H9 (cell line): ENCODE measurements around the gene DCLK2. TPM values are rescaled to one million over a fixed set of nuclear protein-coding genes. Genes with fewer than 3 reads are reported as not detected.

Experiments
- DNase-seq: peaks from one replicate; pipeline ENCODE4 v3.0.0-alpha.2; 2017
- H2AFZ ChIP-seq: one replicate; pipeline ENCODE4 v1.6.1; 2013; ENCODE audit warnings: mild to moderate bottlenecking, low read length, control low read depth, moderate library complexity
- H2AK5ac ChIP-seq: 2 replicates; pipeline ENCODE4 v1.6.1; 2013; ENCODE audit warnings: low read length, control low read depth, mixed read lengths; ENCODE audit not compliant: insufficient read length
- H2BK120ac ChIP-seq: one replicate; pipeline ENCODE4 v1.6.1; 2013; ENCODE audit warnings: low read depth, mild to moderate bottlenecking, low read length, control low read depth, inconsistent platforms; ENCODE audit not compliant: poor library complexity, severe bottlenecking
- H2BK12ac ChIP-seq: 2 replicates; pipeline ENCODE4 v1.6.1; 2013; ENCODE audit warnings: low read length, control low read depth, mixed read lengths, low read depth; ENCODE audit not compliant: insufficient read length
- H2BK15ac ChIP-seq: 2 replicates; pipeline ENCODE4 v1.6.1; 2013; ENCODE audit warnings: low read depth, low read length, control low read depth
- H2BK20ac ChIP-seq: one replicate; pipeline ENCODE4 v1.6.1; 2013; ENCODE audit warnings: low read depth, mild to moderate bottlenecking, low read length, control low read depth, inconsistent platforms; ENCODE audit not compliant: poor library complexity, severe bottlenecking
- H2BK5ac ChIP-seq: 2 replicates; pipeline ENCODE4 v1.6.1; 2013; ENCODE audit warnings: low read length, control low read depth, mixed read lengths; ENCODE audit not compliant: insufficient read length
- H3K14ac ChIP-seq: 2 replicates; pipeline ENCODE4 v1.6.1; 2013; ENCODE audit warnings: low read length, control low read depth; ENCODE audit not compliant: insufficient read depth
- H3K18ac ChIP-seq: 2 replicates; pipeline ENCODE4 v1.6.1; 2013; ENCODE audit warnings: low read depth, mild to moderate bottlenecking, mixed read lengths, low read length, control low read depth; ENCODE audit not compliant: insufficient read length
- H3K23ac ChIP-seq: 2 replicates; pipeline ENCODE4 v1.6.1; 2013; ENCODE audit warnings: low read length, control low read depth, mixed read lengths, low read depth; ENCODE audit not compliant: insufficient read length
- H3K23me2 ChIP-seq: 2 replicates; pipeline ENCODE4 v1.6.1; 2013; ENCODE audit warnings: low read depth, mild to moderate bottlenecking, mixed read lengths, low read length, control low read depth; ENCODE audit not compliant: insufficient read length, poor library complexity, severe bottlenecking
- H3K27ac ChIP-seq: 2 replicates; pipeline ENCODE4 v1.5.1; 2013; ENCODE audit warnings: low read length, control low read depth, mixed read lengths, low read depth; ENCODE audit not compliant: insufficient read length
- H3K27me3 ChIP-seq: 2 replicates; pipeline ENCODE4 v1.6.1; 2013; ENCODE audit warnings: low read length, control low read depth, inconsistent platforms; ENCODE audit not compliant: insufficient read depth
- H3K4ac ChIP-seq: 2 replicates; pipeline ENCODE4 v1.6.1; 2013; ENCODE audit warnings: low read depth, mild to moderate bottlenecking, control low read depth, inconsistent platforms, low read length, moderate library complexity
- H3K4me1 ChIP-seq: 2 replicates; pipeline ENCODE4 v1.6.1; 2013; ENCODE audit warnings: low read length, control low read depth, inconsistent platforms; ENCODE audit not compliant: insufficient read depth
- H3K4me2 ChIP-seq: 2 replicates; pipeline ENCODE4 v1.6.1; 2013; ENCODE audit warnings: low read length, control low read depth, mixed read lengths; ENCODE audit not compliant: insufficient read length, insufficient read depth
- H3K56ac ChIP-seq: 2 replicates; pipeline ENCODE4 v1.6.1; 2013; ENCODE audit warnings: low read depth, mild to moderate bottlenecking, mixed read lengths, low read length, control low read depth; ENCODE audit not compliant: insufficient read length
- H3K79me1 ChIP-seq: 2 replicates; pipeline ENCODE4 v1.6.1; 2013; ENCODE audit warnings: low read depth, mild to moderate bottlenecking, moderate library complexity, low read length, control low read depth, inconsistent platforms; ENCODE audit not compliant: insufficient read depth, poor library complexity, severe bottlenecking
- H3K79me2 ChIP-seq: 2 replicates; pipeline ENCODE4 v1.6.1; 2013; ENCODE audit warnings: low read length, control low read depth, inconsistent platforms; ENCODE audit not compliant: insufficient read depth
- H3K9ac ChIP-seq: 2 replicates; pipeline ENCODE4 v1.6.1; 2013; ENCODE audit warnings: low read length, control low read depth, mixed read lengths; ENCODE audit not compliant: insufficient read length; ENCODE audit errors: extremely low read depth
- H3K9me3 ChIP-seq: one replicate; pipeline ENCODE4 v1.6.1; 2013; ENCODE audit warnings: low read depth, low read length, inconsistent platforms; ENCODE audit not compliant: control insufficient read depth
- H3T11ph ChIP-seq: one replicate; pipeline ENCODE4 v1.6.1; 2013; ENCODE audit warnings: mild to moderate bottlenecking, low read length, control low read depth, inconsistent platforms
- H4K20me1 ChIP-seq: one replicate; pipeline ENCODE4 v1.6.1; 2013; ENCODE audit not compliant: control insufficient read depth, insufficient read length, insufficient read depth
- H4K5ac ChIP-seq: 2 replicates; pipeline ENCODE4 v1.6.1; 2013; ENCODE audit warnings: low read depth, mild to moderate bottlenecking, mixed read lengths, low read length, control low read depth; ENCODE audit not compliant: insufficient read length
- H4K8ac ChIP-seq: replicated peaks from 2 replicates; pipeline ENCODE4 v1.6.1; 2013; ENCODE audit warnings: low read length, control low read depth, mixed read lengths, low read depth; ENCODE audit not compliant: insufficient read length
- H4K91ac ChIP-seq: 2 replicates; pipeline ENCODE4 v1.6.1; 2013; ENCODE audit warnings: low read depth, mild to moderate bottlenecking, moderate library complexity, mixed read lengths, low read length, control low read depth; ENCODE audit not compliant: insufficient read length
- H3K27ac Mint-ChIP-seq, 3 experiments: 2 replicates in 2 of 3; 3 replicates in 1 of 3; pipeline ENCODE4 v1.8.0; 2020 to 2021; ENCODE audit warnings: mixed read lengths in 3 of 3, mild to moderate bottlenecking in 1 of 3, moderate library complexity in 1 of 3
- H3K27me3 Mint-ChIP-seq: 2 replicates; pipeline ENCODE4 v1.8.0; 2021; ENCODE audit warnings: low read depth, mild to moderate bottlenecking, moderate library complexity, mixed read lengths
- H3K36me3 Mint-ChIP-seq, 3 experiments: 2 replicates in 2 of 3; 3 replicates in 1 of 3; pipeline ENCODE4 v1.8.0; 2020 to 2021; ENCODE audit warnings: low read depth in 3 of 3, mixed read lengths in 3 of 3; ENCODE audit not compliant: insufficient read depth in 1 of 3
- H3K4me1 Mint-ChIP-seq, 2 experiments: 2 replicates each; pipeline ENCODE4 v1.8.0; 2020; ENCODE audit warnings: mixed read lengths in 2 of 2
- H3K4me3 Mint-ChIP-seq, 2 experiments: 2 replicates in 1 of 2; 3 replicates in 1 of 2; pipeline ENCODE4 v1.8.0; 2020 to 2021; ENCODE audit warnings: mild to moderate bottlenecking in 2 of 2, mixed read lengths in 2 of 2, moderate library complexity in 1 of 2
- H3K9me3 Mint-ChIP-seq, 2 experiments: 2 replicates in 1 of 2; 3 replicates in 1 of 2; pipeline ENCODE4 v1.8.0; 2020; ENCODE audit warnings: mild to moderate bottlenecking in 2 of 2, mixed read lengths in 2 of 2, moderate library complexity in 1 of 2
- WGBS: extraction: QIAGEN DNeasy Blood & Tissue Kit; methylation state at CpG from one replicate; pipeline ENCODE4 v1.1.7; 2013; ENCODE audit warnings: missing lambda C conversion rate, low lambda C conversion rate, mixed read lengths; ENCODE audit not compliant: insufficient read length; ENCODE audit errors: extremely low coverage; 5-methylcytosine and 5-hydroxymethylcytosine counted together
- total RNA-seq: library from RNA; stranded (reverse); gene quantifications from 2 replicates; pipeline ENCODE4 v1.2.1, GENCODE V29; 2021
- TF ChIP-seq, protein P1 (sequence below): fragments of 200-600 bp; sonication (generic); conservative IDR thresholded peaks from 3 replicates; pipeline ENCODE4 v1.8.0; 2021; ENCODE audit warnings: antibody characterized with exemption, mild to moderate bottlenecking

The DCLK2 gene
- total RNA-seq, 1 experiment from 2014 or later, result 0.33 TPM

DNA sequence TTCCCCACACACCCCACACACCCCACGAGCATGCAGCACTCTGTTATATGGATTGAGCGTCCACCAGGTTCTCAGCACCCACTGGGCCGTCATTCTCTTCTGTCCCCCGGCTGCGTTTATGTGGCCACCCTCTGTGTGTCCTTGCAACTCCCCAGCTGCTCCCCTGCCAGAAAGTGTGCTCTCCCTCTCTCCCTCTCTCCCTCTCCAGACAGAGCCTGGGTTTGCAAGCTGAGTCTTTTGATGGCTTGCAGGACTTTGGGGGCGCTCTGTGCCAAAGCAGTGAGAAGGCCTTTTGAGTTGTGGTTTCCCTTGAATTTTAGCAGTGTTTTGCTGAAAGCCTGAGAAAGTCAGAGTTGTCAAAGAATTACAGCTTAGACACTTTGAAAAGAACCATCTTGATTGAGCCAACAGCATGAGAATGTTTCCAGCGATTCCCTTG is 173.5 kb downstream of the DCLK2 start:
- Histone ChIP-seq H3K14ac (no peak overlapping the region), H3K79me1 (no peaks in the 10 kb centered on the region), H3K18ac (no peak overlapping the region), H3K4ac (no peak overlapping the region), H2BK5ac (no peak overlapping the region), H4K8ac (no peak overlapping the region), H2AFZ (no peak overlapping the region), H3K4me2 (no peak overlapping the region), H3K56ac (no peak overlapping the region), H4K91ac (no peak overlapping the region), H3T11ph (no peak overlapping the region), H3K4me1 (peaks cover 4% of the 10 kb centered on the region), H2BK12ac (no peak overlapping the region), H2BK15ac (no peak overlapping the region), H3K9ac (no peak overlapping the region), H2AK5ac (no peak overlapping the region), H3K79me2 (no peaks in the 10 kb centered on the region), H3K23me2 (no peaks in the 10 kb centered on the region), H4K20me1 (no peaks in the 10 kb centered on the region), H4K5ac (no peak overlapping the region), H3K27ac (no peak overlapping the region), H3K23ac (no peak overlapping the region), H3K9me3 (no peaks in the 10 kb centered on the region), H2BK20ac (no peak overlapping the region), H2BK120ac (no peak overlapping the region), H3K27me3 (no peaks in the 10 kb centered on the region)
- no peak overlapping the region for H3K4me3 Mint-ChIP-seq
- H3K9me3 Mint-ChIP-seq, result peaks cover 3 to 4% of the 10 kb centered on the region in 2 experiments; a peak in 3 of 5 replicates
- WGBS, result no CpG with 5 or more reads among the region's 7 CpGs
- H3K27ac Mint-ChIP-seq, result peak overlapping the region in 2 of 3 experiments; percentile 85 to 87; a peak in 2 of 7 replicates
- no peaks in the 10 kb centered on the region; the same call in none of the 2 replicates for H3K27me3 Mint-ChIP-seq
- H3K36me3 Mint-ChIP-seq, result peaks cover 0 to 4% (median 0%) of the 10 kb centered on the region in 3 experiments; a peak in 1 of 7 replicates
- peak; percentile 78 for DNase-seq
- H3K4me1 Mint-ChIP-seq, result peaks cover 33 to 39% of the 10 kb centered on the region in 2 experiments
- TF ChIP-seq, protein P1, sequence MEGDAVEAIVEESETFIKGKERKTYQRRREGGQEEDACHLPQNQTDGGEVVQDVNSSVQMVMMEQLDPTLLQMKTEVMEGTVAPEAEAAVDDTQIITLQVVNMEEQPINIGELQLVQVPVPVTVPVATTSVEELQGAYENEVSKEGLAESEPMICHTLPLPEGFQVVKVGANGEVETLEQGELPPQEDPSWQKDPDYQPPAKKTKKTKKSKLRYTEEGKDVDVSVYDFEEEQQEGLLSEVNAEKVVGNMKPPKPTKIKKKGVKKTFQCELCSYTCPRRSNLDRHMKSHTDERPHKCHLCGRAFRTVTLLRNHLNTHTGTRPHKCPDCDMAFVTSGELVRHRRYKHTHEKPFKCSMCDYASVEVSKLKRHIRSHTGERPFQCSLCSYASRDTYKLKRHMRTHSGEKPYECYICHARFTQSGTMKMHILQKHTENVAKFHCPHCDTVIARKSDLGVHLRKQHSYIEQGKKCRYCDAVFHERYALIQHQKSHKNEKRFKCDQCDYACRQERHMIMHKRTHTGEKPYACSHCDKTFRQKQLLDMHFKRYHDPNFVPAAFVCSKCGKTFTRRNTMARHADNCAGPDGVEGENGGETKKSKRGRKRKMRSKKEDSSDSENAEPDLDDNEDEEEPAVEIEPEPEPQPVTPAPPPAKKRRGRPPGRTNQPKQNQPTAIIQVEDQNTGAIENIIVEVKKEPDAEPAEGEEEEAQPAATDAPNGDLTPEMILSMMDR, result no peak
